ENCODE data around the gene VGLL4. TPM values are rescaled to one million over a fixed set of nuclear protein-coding genes. Genes with fewer than 3 reads are reported as not detected.

The VGLL4 gene
- polyA plus RNA-seq, 1 donor from 2014 or later = 113 TPM

- H3K79me2 ChIP-seq (replicated peaks; ENCODE audit: insufficient read depth, low read length) = no peaks in the 10 kb centered on the region
- no peaks in the 10 kb centered on the region for H3K27me3 ChIP-seq (ENCODE audit: insufficient read depth, low read depth, low read length)
- TF ChIP-seq SMC3 (conservative IDR thresholded peaks at IDR 0.05; ENCODE audit: poor library complexity) (no peak), REST (IDR thresholded peaks at IDR 0.05; ENCODE audit: borderline replicate concordance) (no peak), MXI1 (conservative IDR thresholded peaks at IDR 0.05; ENCODE audit: poor library complexity, severe bottlenecking) (no peak), TAF1 (IDR thresholded peaks at IDR 0.05; ENCODE audit: low read depth) (no peak), RAD21 (conservative IDR thresholded peaks at IDR 0.05) (no peak), POLR2AphosphoS5 (IDR thresholded peaks at IDR 0.05) (no peak), EZH2 (IDR thresholded peaks at IDR 0.05; ENCODE audit: borderline replicate concordance, insufficient read depth, low read length, poor library complexity, severe bottlenecking) (no peak), EP300 (conservative IDR thresholded peaks at IDR 0.05; ENCODE audit: poor library complexity, severe bottlenecking) (no peak), CTCF (IDR thresholded peaks at IDR 0.05; ENCODE audit: poor library complexity, severe bottlenecking) (no peak)
- no peak overlapping the region for H3K9ac ChIP-seq (ENCODE audit: low read length)
- H3F3A ChIP-seq (ENCODE audit: insufficient read depth, low read length, poor library complexity, severe bottlenecking) = no peaks in the 10 kb centered on the region
- H3K4me3 ChIP-seq (ENCODE audit: low read length) = no peak overlapping the region
- no peak overlapping the region for H3K27ac ChIP-seq (ENCODE audit: low read length)
- no peak overlapping the region for H3K4me2 ChIP-seq (ENCODE audit: low read length)
- H2AFZ ChIP-seq (ENCODE audit: low read depth, low read length) = no peak overlapping the region
- no peaks in the 10 kb centered on the region for H3K9me2 ChIP-seq (ENCODE audit: insufficient read depth, low read length)
- no peaks in the 10 kb centered on the region for H3K36me3 ChIP-seq (ENCODE audit: insufficient read depth, low read length)
- no peaks in the 10 kb centered on the region for H4K20me1 ChIP-seq (ENCODE audit: insufficient read depth)
- H3K9me3 ChIP-seq (ENCODE audit: low read length) = no peaks in the 10 kb centered on the region
Measured at GRCh38 chr3:11654166-11654565, 10.5 kb upstream of the VGLL4 start.

GRCh38 chr3:11653298-11654055 is 9.8 kb upstream of the VGLL4 start:
- no peak overlapping the region for H3K4me3 ChIP-seq (ENCODE audit: low read length)
- H3K79me2 ChIP-seq (replicated peaks; ENCODE audit: insufficient read depth, low read length) = no peaks in the 10 kb centered on the region
- no peaks in the 10 kb centered on the region for H3K9me2 ChIP-seq (ENCODE audit: insufficient read depth, low read length)
- no peak for TF ChIP-seq CTCF (IDR thresholded peaks at IDR 0.05; ENCODE audit: poor library complexity, severe bottlenecking)
- TF ChIP-seq REST (IDR thresholded peaks at IDR 0.05; ENCODE audit: borderline replicate concordance) = no peak
- TF ChIP-seq SMC3 (conservative IDR thresholded peaks at IDR 0.05; ENCODE audit: poor library complexity) = no peak
- no peak for TF ChIP-seq POLR2AphosphoS5 (IDR thresholded peaks at IDR 0.05)
- no peak for TF ChIP-seq EP300 (conservative IDR thresholded peaks at IDR 0.05; ENCODE audit: poor library complexity, severe bottlenecking)
- no peak for TF ChIP-seq EZH2 (IDR thresholded peaks at IDR 0.05; ENCODE audit: borderline replicate concordance, insufficient read depth, low read length, poor library complexity, severe bottlenecking)
- TF ChIP-seq TAF1 (IDR thresholded peaks at IDR 0.05; ENCODE audit: low read depth) = no peak
- TF ChIP-seq MXI1 (conservative IDR thresholded peaks at IDR 0.05; ENCODE audit: poor library complexity, severe bottlenecking) = no peak
- no peak for TF ChIP-seq RAD21 (conservative IDR thresholded peaks at IDR 0.05)
- H3K9ac ChIP-seq (ENCODE audit: low read length) = no peak overlapping the region
- H4K20me1 ChIP-seq (ENCODE audit: insufficient read depth) = no peaks in the 10 kb centered on the region
- no peaks in the 10 kb centered on the region for H3F3A ChIP-seq (ENCODE audit: insufficient read depth, low read length, poor library complexity, severe bottlenecking)
- no peaks in the 10 kb centered on the region for H3K36me3 ChIP-seq (ENCODE audit: insufficient read depth, low read length)
- H3K27ac ChIP-seq (ENCODE audit: low read length) = no peak overlapping the region
- no peak overlapping the region for H2AFZ ChIP-seq (ENCODE audit: low read depth, low read length)
- no peaks in the 10 kb centered on the region for H3K27me3 ChIP-seq (ENCODE audit: insufficient read depth, low read depth, low read length)
- no peak overlapping the region for H3K4me2 ChIP-seq (ENCODE audit: low read length)
- H3K9me3 ChIP-seq (ENCODE audit: low read length) = no peaks in the 10 kb centered on the region
